HG03439 (cell line): Measurements from ENCODE around the gene TWSG1.
"Not testable (repeated sequence)": the region's sequence is repeated elsewhere in the genome, so short reads cannot be mapped to it uniquely, and the experiment has no call there.

Source experiments
- ATAC-seq: cut with Tn5 transposase; IDR thresholded peaks from one replicate; pipeline ENCODE4 v1.9.1; 2021; ENCODE audit warnings: mild to moderate bottlenecking, moderate library complexity; ENCODE audit not compliant: unreplicated experiment

The TWSG1 gene

DNA sequence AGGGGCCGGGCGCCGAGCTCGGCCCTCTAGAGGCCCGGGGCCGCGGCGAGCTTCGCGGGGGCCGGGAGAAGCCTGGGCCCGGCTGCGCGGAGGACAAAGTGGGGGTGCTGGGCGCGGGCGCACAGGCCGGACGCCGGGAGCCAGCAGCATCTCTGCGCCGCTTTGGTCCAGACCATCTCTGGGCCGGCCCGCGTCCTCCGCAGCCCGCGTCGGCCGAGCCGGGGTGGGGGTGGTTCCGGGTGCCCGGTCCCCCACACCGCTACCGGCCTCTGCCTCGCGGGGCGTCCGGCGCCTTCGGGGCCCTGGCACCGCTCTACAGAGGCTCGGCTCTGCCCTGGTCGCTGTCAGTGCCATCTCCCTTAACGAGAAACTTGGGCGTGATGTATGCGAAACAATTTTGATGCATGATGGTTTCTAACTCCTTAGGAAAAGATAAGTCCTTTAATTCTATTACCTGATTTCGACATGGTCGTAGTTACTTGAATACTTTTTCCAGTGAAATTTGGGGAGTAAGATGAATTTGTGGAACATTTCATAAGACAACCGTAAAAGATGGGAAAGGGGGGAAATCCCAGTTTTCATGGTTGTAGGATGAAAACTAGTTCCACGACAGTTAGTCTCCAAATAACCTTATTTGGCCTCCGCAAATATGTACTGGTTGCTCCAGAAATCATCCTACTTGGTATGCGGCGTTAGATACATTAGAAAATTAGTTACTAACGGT, 562 bp downstream of the TWSG1 start:
- ATAC-seq = peak; percentile 52

DNA sequence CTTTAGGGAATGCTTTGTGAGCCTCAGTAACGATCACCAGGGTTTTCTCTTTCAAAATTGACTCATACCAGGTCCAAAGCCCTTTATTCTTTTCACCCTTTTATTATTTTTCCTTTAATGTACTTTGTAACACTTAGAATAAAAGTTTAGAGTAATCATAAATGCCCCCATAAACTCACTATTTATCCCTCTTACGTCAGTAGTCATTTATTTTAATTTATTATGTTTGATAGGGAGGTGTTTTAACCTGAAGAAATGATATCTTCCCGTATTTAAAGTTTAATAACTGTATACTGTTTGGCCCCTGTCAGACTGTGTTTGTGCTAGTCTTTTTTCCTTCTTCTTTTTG, 1.1 kb downstream of the TWSG1 start:
- no peak for ATAC-seq

DNA sequence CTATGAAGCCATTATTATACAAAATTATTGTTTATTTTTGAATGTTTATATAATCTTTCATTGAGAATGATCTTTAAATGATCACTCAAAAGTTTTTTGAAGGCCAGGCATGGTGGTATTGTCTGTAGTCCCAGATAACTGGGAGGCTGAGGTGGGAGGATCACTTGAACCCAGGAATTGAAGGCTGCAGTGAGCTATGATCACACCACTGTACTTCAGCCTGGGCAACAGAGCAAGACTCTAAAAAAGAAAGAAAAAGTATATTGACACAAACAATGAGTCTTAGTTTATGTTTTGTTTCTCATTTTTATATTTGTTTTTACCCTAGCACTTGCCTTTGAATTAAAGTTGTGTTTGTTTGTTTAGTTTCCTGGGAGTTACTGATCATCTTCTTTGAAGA, 2.3 kb downstream of the TWSG1 start:
- ATAC-seq = no peak

DNA sequence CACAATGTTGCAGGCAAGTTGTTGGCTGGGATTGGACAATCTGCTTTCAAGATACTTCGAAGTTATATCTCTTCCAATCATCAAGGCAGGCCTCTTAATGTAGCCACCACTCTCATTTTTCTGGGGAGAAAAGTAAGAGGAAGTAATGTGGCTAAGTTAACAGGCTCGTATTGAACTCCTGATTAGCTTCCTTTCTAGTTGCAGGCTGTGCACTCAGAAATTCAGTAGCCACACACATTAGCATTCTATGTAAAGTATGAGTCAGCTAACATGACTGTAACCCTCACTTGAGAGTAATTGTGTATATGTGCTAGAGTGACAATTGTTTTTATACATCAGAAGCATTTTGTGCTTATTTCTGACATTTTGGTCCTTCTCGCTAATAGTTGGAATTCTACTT, 3.3 kb downstream of the TWSG1 start:
- no peak for ATAC-seq

DNA sequence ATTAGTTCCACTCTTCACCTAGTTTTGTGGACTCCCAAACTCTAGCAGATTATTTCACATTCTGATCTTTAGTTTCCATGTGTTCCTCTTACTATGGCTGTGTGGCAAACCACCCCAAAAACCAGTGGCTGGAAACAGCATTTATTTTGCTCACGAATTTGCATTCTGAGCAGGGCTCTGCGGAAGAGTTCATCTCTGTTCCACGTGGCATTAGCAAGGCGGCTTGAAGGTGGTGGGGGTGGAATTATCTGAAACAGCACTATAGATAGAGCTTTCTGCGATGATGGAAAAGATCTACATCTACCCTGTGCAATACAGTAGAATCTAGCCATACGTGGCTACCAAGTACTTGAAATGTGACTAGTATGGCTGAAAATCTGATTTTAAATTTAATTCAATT, 5.9 kb downstream of the TWSG1 start:
- ATAC-seq = no peak

DNA sequence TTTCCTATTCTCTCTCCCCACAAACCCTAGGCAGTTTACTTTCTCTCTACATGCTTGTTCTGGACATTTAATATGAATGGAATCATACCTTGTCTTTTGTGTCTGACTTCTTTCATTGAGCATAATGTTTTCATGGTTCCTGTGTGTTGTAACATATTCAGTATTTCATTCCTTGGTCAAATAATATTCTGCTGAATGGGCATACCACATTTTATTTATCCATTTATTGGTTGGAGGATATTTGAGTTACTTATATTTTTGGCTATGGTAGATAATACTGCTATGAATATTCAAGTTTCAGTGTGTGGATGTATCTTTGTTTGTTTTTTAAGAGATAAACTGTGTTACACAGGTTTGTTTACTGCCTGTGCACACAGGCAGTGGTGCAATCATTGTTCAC, 9.0 kb downstream of the TWSG1 start:
- ATAC-seq = no peak

DNA sequence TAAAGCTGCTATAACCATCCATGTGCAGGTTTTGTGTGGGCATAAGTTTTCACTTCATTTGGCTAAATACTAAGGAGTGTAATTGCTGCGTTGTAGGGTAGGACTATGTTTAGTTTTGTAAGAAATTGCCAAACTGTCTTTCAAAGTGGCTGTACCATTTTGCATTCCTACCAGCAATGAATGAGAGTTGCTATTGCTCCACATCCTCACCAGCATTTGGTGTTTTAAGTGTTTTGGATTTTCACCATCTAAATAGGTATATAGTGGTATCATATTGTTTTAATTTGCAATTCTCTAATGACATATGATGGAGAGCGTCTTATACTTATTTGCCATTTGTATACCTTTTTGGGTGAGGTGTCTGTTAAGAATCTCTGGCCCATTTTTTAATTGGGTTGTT, 12.2 kb downstream of the TWSG1 start:
- no peak for ATAC-seq

DNA sequence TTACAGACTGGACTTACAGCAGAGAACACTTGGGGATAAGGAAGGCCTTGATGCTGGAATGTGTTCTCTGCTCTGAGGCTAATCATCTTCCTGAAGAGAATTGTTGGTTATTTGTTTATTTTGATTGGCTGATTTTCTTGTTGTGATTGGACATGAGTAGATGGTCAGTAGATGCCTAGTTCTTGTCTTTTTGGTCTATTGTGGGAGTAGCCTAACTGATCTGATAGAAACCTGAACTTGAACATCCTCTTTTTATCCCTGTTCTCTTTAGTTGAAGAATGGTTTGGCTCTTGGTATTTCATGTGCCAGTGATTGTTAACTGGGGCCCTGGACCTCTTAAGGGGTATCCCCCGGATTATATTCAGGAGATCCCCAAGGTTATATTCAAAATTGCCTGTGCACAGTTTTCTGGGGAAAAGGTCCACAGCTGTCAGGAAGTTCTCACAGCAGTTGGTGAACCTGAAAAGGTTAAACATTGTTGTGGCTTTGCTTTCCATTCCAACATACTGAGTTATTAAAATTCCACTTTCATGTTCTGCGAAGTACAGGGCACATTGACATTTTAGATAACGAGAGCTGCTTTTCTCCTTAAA, 13.6 kb downstream of the TWSG1 start:
- no peak for ATAC-seq

DNA sequence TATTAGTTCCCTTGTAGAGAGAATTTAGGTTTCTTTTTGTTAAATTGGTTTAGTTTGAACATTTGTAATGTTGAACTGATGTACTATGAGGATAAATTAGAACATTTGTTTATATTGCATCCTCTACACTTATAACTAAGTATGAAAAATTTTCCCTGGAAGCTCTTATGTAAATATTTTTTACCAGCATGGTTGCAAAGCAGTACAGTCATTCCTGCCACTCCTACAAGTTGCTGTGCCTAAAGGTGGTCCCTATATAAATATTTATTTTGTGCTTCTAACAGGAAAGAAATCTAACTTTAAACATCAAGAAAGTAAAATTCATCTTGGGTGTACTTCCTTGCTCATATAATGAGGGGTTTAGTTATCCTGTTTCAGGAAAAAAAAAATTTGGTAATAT, 14.2 kb downstream of the TWSG1 start:
- no peak for ATAC-seq

DNA sequence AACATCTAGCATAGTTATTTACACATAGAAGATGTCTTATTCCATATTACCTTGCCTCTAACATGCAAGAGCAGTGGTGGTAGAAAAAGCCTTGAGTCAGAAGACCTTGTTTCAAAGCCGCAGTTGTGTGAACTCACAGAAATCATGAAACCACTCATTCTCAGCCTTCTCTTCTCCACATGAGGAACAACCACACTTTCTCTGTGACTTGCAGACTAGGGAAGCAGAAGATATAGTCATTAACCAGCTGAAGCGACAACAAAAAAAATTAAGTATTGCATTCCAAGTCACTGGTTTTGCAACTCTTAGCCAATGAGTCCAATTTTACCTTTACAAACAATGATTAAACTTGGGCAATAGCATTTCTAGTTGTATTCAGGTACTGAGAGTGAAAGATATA, 19.0 kb downstream of the TWSG1 start:
- peak; percentile 62 for ATAC-seq

DNA sequence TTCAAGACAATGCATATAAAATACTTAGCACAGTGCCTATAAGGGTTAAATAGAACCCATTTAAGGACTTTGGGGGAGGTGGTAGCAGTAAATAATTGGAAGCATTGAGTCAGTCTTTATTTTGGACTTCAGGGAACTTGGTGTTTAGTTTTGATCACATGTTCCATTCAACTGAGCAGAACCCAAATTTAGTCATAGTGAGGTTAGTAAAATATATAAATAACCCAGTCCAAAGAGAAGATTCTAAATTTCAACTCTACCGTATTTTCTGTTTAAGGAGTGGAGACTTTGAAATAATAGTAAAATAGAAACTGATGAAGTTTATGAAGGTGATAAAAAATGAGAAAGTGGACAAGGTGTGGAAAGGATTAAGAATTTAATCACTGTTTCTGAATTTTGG, 19.7 kb downstream of the TWSG1 start:
- no peak for ATAC-seq

DNA sequence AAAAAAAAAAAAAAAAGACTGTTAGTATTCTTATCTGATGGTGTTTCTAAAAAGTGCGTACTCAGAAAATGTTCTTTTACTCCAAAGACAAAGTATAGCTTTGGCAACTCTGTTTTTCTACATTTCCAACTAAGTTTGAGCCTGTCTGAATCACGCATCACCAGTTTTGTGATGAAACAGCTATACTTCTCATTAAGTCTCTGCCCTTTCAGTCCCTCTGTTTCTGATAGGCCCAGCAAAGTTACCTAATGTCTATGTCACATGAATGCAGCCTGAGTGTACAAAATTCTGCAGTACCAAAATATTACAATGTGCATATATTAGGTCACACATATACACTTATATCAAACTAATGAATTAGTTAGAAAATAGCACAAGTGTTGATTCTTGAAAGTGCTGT, 22.4 kb downstream of the TWSG1 start:
- ATAC-seq = no peak

DNA sequence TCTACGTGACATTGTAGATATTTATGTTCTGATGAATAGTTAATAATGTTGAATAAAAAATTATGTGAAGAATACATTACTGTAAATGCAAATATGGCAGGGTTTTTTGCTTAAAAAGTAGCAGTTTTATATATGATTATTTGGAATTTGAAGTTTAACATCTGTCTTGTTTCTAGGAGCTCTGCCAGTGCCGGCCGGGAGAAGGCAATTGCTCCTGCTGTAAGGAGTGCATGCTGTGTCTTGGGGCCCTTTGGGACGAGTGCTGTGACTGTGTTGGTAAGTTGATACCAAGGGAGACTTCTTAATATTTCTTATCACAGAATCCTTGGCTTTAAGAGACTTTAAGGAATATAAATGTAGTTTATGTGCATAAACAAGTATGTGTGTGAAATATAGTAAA, 25.2 kb downstream of the TWSG1 start:
- ATAC-seq = no peak

DNA sequence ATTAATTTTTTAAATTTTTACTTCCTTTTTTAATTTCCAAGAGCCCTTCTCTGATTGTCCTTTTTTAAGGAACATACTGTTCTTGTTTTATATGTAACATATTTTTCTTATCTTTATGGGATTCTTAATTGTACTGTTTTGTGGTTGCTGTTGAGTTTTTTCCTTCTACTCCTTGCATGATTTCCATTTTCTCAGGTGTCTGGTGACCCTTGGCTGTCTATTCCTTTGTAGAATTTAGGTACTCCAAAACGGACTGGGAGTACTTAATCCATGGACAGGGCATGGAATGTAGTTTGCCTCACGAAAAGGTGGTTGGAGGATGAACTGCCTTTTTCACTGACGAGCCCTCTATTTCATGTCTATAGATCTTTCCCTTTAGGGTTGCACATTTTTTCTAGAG, 26.6 kb downstream of the TWSG1 start:
- no peak for ATAC-seq

DNA sequence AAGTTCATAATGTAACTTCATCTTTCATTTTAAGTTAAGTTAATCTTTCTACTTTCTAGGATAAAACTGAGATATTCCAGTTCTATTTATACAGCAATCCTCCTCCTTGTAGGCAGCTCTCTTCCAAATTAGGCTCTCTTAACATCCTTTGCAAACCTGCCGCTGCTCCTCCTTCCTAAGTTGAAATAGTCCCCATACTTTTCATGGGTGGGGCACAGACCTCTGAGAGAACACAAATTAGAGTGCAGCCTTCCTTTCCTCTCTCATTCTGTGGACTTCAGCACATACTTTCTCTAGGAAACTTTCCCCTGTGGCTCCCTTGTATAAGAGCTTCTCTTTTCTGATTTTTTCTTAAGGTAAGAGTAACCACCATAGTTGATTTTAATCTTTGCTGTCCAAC, 28.3 kb downstream of the TWSG1 start:
- ATAC-seq = no peak

DNA sequence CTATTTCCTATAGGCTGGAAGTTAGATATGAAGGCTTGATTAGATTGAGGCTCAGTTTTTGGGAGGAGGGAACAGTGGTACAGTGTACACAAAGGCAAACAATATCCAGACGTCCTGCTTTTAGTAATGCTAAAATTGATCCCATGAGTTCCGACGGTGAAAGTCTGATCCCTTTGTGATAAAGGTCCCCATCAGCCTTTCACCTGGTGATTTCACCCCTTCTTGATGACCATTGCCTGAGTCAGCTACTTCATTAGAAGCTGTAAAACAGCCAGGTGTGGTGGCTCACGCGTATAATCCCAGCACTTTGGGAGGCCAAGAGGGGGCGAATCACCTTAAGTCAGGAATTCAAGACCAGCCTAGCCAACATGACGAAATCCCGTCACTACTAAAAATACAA, 29.7 kb downstream of the TWSG1 start:
- ATAC-seq = no peak

DNA sequence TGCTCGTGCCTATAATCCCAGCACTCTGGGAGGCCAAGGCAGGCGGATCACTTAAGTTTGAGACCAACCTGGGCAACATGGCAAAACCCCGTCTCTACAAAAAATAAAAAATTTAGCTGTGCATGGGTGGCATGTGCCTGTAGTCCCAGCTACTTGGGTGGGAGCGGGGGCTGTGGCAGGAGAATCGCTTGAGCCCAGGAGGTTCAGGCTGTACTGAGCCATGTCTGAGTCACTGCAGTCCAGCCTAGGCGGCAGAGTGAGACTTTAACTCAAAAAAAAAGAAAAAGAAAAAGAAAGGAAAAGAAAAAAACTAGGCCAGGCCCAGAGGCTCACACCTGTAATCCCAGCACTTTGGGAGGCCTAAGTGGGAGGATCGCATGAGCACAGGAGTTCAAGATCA, 30.8 kb downstream of the TWSG1 start:
- no peak for ATAC-seq

DNA sequence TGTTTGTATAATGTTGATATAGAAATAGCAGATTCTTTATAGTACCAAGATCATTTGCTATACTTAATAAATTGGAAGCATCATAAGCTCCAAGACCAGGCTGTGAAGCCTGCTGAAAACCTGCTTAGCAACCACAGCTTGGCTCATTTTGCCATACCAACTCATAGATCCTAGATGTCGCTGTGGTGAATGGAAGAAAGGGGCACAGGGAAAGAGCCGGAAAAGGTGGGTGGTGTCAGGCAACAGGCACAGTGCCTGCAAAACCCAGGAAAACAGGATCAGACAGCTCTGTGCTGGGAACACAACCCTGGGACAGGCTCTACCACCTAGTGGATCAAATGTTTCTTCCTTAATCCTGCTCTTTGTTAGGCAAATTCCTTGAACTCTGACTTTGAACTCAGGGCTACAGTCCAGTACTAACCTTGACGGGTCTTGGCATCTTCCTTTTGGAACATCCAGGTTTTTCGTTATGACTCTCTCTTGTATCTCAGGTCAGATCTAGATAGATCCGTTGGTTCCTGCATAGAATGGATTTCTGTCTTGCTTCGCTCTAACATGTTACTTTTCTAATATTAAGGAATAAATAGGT, 31.6 kb downstream of the TWSG1 start:
- no peak for ATAC-seq

DNA sequence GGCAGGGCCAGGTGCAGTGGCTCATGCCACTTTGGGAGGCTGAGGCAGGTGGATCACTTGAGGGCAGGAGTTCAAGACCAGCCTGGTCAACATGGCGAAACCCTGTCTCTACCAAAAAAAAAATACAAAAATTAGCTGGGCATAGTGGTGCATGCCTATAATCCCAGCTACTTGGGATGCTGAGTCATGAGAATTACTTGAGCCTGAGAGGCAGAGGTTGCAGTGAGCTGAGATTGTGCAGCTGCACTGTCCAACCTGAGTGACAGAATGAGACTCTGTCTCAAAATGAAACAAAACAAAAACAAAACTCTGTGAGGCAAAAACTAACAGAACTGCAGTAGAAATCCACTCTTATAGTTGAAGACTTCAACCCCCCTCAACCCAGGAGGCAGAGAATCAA, 38.7 kb downstream of the TWSG1 start:
- ATAC-seq = not testable (repeated sequence)

DNA sequence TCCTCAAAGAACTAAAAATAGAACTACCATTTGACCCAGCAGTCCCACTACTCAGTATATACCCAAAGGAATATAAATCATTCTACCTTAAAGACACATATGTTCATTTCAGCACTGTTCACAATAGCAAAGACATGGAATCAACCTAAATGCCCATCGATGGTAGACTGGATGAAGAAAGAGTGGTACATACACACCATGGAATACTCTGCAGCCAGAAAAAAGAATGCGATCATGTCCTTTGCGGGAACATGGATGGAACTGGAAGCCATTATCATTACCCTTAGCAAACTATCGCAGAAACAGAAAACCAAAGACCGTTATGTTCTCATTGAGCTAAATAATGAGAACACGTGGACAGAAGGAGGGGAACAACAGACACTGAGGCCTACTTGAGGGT, 44.5 kb downstream of the TWSG1 start:
- ATAC-seq = no peak

DNA sequence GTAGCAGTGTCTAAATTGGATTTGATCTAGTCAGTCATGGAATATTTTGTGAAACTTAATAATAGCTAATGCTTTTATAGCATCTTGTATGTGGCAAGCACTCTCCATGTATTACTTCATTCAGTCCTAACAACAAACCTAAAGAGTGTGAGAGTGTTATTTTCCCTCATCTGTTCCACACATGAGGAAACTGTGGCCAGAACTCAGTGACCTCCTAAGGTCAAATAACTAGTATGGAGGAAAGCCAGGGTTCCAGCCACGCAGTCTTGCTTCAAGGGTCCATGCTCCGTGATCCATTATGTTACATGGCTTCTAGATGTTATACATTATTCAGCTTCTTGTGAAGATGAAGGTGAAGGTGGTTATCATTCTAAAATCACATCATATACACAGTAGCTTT, 45.5 kb downstream of the TWSG1 start:
- ATAC-seq = no peak

DNA sequence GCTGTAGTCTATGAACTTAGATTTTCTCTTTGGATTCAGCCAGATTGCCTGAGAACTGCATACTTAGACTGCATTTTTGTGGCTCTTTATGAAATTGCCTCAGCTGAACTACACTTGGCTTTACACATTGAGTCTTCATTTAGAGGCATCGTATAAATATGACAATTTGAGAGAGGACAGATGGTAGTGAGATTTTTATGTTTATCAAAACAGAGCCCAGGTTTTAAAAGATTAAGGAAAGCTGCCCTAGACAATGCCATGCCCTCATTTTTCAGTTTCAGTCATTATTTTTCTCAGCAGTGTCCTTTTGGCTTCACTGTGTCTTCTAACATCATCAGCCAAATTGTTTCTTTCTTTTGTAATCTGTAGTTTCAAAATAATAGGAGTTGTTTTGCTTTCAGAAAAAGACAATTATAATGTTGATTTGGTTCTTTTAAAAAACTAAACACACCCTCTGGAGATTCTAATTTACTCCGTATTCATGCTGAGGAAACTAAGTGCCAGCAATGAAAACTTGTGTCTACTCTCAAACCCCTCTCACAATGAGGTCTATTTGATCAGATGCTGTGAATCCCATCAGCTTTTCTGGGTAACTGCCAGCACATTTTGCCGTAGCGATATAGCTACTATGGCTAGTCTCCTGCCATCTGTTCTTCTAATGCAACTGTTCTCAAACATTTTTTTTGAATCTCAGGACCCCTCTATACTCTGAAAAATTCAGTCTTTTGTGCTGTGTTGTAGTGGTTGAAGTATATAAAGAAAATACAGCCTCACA, 46.2 kb downstream of the TWSG1 start:
- no peak for ATAC-seq
